Activated CD8-positive, alpha-beta memory T cell treated with anti-CD3 and anti-CD28 coated beads for 24 hours (primary cell): Measurements from ENCODE around the gene KRTAP10-10.

ENCODE experiments used
- DNase-seq: peaks from one replicate; pipeline ENCODE4 v3.0.0-alpha.2; 2020

Gene KRTAP10-10

GRCh38 chr21:44686000-44686781 lies 49.0 kb downstream of the KRTAP10-10 start:
- peak; percentile 48 for DNase-seq

- peak; percentile 47 for DNase-seq
Measured at GRCh38 chr21:44686843-44687561, 49.8 kb downstream of the KRTAP10-10 start.

GRCh38 chr21:44687671-44688070 lies 50.5 kb downstream of the KRTAP10-10 start:
- no peak for DNase-seq
